NCI-H2196 (cell line): ENCODE measurements around the gene CARMIL1.
"Not testable (repeated sequence)": the region's sequence is repeated elsewhere in the genome, so short reads cannot be mapped to it uniquely, and the experiment has no call there.

Experiments used
- DNase-seq: peaks from one replicate; lab custom pipeline; 2025; ENCODE audit not compliant: unreplicated experiment; lab: John Stamatoyannopoulos, UW

The CARMIL1 gene

DNA sequence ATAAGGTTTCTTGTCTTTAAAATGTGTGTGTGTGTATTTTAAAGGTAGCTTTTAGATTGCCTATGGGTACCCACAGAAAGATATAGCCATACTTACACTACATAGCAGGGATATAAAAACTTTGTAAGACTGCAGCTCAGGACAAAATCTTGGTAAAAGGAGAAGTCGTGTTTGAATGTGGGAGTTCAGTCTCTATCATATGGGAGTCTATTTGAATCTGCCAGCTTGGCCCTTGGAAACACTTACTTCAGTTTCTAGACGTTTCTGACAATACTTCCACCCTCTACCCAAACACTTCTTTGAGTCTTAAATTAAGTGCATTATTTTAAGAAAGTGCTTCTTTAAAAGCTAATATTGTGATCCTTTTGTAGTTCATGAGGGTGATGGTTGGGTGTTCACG lies 155.7 kb downstream of the CARMIL1 start:
- no peak for DNase-seq

DNA sequence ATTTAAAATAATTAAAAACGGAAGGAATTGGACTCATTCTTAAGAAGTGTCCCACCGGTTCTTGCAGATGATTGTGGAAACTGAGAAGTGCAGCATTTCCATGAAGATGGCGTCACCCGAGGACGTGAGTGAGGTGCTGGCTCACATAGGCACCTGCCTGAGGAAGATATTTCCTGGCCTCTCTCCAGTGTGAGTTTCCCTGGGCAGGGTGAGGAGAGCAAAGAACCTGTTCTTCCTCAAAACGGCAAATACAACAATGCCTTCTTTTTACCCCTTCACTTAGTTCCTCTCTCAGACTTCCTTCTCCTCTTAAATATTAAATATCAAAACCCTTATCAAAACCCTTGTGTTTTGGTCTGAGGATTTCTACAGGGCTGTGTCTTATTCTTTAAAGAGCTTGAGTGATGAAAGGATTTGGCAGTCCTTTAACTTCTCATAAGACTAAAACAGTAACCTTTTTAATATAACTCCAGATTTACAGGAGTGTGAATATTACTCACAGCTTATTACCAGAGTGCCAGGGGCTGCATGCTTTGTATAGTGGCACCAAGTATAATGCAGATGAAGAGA lies 156.3 kb downstream of the CARMIL1 start:
- DNase-seq, result no peak

DNA sequence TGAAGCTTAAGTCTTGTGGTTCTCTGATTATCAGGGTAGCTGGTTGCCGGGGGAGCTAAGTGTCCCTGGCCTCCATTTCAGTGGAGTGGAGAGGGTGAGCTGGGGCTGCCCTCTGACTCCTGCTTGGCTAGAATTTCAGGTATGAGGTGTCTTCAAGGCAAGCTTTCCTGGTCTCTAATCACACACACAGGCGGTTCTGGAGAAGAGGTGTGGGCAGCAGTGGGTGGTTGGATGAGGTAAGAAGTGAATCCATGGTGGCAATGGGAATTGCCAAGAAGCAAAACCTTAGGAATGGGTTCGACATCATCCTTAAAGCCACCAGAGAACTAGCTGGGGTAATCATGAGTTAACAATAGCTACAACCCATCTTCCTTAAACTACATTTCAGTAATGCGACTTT lies 157.6 kb downstream of the CARMIL1 start:
- DNase-seq, result no peak

DNA sequence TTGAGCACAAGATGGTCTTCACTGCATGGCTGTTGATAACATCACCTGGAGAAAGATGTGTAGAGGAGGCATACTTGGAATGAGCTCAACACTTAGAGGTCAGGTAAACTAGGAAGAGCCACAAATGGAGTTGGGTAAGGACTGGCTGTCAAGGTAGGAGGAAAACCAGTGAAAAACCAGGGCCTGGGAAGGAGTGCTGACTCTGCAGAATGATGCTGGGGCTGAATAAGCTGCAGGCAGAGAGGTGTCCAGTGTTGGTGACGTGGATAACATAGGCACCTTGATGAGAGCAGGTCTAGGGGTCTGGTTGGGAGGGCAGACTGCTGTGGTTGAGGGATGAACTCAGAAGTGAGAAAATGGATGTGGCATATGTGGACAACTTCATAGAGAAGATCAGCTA lies 160.2 kb downstream of the CARMIL1 start:
- no peak for DNase-seq

DNA sequence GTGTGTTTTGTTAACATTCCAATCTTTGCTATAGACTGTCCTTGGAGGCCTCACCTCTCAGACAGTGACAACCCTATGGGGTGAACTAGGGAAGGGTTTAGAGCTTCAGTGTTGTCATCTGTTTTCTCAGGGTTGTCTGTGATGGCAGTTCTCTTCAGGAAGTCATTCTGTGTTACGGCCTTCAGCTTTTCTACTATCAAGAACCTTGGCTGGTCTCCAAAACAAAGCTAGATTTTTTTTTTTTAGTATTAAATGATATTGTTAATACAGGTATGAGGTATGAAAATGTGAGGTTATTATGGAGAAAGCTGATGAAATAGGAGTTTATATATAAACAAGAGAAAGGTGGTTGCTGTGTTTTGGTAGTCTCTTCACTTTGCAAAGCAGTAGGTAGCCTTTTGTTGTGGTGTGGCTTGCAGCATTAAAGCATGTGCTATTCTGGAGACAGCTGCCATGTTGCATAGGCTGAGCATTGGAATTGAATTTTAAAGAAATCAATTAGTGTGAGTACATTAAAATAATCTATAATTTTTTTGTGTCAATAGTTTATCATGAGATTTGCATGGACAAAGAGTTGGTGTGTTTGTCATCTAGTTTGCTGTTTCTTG lies 162.6 kb downstream of the CARMIL1 start:
- no peak for DNase-seq

DNA sequence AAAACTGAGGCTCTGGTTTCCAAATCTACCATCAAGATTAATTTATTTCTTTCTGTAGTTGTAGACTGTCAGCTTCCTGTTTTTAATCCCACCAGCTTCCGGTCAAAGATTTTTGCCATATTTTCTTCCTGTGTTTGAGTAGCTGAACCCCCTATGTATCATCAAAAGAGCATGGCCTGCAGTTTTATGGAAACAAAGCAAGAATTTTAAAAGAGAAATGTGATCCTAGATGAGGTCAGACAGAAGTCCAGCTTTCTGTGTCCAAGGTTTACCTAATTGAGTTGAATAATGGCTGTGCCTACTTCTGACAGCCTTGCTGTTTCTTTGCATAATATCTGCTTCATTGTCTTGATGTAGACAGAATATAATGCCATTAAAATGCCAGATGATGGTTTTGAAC lies 163.7 kb downstream of the CARMIL1 start:
- no peak for DNase-seq

DNA sequence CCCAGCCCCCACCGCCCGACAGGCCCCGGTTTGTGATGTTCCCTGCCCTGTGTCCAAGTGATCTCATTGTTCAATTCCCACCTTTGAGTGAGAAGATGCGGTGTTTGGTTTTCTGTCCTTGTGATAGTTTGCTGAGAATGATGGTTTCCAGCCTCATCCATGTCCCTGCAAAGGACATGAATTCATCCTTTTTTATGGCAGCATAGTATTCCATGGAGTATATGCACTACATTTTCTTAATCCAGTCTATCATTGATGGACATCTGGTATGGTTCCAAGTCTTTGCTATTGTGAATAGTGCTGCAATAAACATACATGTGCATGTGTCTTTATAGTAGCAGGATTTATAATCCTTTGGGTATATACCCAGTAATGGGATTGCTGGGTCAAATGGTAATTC lies 165.3 kb downstream of the CARMIL1 start:
- not testable (repeated sequence) for DNase-seq

DNA sequence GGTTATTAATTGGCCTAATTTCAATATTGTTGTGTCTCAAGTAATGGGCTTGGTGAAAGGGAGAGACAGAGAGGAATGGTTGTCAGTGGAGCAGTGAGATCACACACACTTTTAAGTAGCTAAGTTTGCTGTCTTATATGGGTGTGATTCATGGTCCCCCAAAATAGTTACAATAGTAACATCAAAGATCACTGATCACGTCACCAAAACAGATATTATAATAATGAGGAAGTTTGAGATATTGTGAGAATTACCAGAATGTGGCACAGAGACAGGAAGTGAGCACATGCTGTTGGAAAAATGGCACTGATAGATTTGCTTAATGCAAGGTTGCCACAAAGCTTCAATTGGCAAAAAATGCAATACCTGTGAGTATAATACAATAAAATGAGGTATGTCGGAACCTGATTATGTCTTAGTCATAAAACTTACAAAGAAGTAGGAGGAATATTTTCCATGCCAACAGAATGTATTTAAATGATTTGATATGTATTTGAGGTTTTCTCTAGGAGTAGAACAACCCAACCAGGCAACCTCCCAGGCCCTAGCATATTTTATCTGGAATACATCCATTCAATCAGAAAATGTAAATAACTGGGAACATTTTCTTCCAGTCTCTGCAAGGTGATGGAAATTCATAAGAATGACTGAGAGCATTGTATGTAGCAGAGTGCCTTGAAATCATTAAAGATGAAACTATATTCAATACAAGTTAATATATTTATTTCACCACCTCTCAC lies 167.8 kb downstream of the CARMIL1 start:
- no peak for DNase-seq

DNA sequence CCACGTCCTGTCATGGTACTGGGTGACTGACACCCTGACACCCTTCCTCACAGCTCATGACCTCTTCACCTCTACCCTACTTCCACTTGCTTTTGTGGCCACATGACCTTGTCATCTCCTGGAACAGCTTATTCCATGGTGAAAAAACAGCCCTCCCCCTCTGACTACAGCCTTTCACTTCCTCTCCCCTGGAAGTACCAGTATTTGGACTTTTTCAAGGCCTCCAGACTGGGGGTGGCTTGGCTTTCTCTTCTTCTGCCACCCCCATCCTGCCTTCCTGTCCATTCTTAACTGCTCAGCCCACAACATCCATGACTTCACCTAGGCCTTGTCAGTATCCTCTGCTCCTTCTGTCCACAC lies 168.4 kb downstream of the CARMIL1 start:
- DNase-seq, result no peak

DNA sequence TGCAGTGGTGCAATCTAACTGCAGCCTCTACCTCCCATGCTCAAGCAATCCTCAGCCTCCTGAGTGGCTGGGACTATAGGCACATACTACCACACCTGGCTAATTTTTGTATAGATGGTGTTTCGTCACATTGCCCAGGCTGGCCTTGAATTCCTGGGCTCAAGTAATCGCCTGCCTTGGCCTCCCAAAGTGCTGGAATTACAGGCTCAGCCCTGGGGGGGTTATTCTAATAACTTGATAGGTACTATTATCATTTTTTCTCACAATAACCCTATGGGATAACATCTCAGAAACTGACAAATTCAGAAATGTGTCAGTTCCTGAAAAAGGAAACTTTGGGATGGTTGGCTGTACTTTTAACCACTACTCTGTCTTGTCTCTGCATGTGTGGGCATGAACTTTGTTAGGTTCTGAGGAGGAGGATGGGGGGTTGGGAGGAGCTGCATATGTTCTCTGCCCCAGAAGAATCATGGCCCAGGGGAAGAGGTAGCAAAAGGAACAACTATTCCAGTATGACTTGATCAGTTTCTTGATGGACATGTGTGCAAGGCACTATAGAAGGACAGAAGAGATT lies 169.9 kb downstream of the CARMIL1 start:
- no peak for DNase-seq

DNA sequence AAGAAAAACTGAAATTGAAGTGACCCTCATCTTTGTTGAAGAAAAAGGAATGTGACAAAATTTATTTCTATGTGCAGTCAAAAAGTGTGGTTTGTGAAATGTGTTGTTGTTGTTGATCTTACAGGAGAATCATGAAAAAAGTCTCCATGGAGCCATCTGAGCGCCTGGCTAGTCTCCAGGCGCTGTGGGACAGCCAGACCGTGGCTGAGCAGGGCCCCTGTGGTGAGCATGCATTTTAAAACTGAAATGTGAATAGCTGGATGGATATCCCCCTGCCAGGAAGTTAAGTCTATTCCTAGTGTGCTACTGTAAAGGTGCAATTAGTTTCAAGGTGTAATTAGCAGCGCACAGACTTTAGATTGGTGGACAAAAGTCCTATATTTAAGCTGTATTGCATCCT lies 170.6 kb downstream of the CARMIL1 start:
- no peak for DNase-seq

DNA sequence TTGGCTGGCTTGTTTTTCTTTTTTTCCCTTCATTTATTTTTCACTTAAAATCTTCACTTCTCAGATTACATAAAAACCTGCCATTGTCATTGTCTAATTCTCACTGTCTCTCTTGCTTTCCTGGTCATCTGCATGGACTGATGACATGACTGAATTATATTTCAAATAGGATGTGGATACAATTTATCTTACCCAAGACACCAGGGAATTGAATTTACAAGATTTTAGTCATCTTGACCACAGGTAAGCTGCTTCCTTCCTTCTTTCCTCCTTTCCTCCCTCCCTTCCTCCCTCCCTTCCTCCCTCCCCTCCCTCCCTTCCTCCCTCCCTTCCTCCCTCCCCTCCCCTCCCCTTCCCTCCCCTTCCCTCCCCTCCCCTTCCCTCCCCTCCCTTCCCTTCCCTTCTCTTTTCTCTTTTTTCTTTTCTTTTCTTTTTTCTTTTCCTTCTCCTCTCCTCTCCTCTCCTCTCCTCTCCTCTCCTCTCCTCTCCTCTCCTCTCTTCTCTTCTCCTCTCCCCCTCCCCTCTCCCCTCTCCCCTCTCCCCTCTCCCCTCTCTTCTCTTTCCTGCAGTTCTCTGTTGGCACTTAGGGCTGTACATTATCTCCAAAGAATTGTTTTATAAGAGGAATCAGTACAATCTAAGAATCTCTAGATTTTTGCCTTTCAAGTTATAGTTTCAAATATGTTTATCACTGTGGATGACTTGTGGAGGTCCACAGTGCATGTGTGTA lies 171.5 kb downstream of the CARMIL1 start:
- DNase-seq, result no peak

DNA sequence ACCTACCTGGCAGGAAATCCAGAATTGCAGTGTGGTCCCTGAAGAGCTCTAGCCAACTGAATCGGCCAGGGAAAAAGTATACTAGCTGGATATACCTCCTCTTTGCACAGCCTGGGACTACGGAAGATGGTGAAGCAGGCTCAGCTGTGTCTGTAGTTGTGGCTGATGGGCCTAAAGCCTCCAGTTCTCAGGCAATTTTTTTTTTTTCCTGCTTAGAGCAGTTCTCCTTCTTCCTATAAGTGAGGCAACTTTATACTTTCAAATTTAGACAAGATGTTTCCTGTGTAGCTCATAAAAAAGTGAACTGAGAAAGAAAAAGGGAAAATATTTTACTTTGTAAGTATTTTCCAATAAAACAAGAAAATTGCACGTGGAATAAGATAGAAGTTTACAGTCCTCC lies 172.9 kb downstream of the CARMIL1 start:
- DNase-seq, result no peak

DNA sequence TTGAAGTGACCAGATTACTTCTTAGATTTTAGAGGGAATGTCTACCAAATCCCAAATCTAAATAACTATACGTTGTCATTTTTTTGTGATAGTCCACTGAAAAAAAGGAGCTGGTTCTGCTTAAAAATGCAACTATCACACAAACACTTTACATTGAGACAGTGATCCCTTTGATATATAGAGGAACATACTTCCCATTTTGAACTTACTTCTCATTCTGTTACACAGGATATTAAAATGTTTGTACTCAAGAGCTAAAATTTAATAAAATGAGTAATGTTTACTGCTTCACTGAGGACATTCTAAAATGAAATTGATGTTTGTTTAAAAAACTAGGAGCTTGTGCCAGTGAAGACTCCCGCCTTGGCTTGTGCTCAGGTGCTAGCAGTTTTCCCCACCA lies 174.1 kb downstream of the CARMIL1 start:
- DNase-seq, result no peak

DNA sequence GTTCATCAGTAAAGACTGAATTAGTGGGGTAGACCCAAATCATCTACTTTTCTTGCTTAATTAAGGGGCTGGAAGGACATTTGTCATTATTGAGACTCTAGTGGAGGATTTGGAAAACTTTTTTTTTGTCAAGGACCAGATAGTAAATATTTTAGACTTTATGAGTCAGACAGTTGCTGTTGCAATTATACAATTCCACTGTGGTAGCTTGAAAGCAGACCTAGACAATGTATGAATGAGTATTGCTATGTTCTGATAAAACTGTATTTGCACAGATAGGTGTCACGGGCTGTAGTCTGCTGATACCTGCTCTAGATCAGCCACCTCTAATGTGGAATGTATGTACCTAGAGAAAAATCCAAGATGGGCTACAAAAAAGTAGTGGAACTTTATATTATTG lies 175.0 kb downstream of the CARMIL1 start:
- no peak for DNase-seq

DNA sequence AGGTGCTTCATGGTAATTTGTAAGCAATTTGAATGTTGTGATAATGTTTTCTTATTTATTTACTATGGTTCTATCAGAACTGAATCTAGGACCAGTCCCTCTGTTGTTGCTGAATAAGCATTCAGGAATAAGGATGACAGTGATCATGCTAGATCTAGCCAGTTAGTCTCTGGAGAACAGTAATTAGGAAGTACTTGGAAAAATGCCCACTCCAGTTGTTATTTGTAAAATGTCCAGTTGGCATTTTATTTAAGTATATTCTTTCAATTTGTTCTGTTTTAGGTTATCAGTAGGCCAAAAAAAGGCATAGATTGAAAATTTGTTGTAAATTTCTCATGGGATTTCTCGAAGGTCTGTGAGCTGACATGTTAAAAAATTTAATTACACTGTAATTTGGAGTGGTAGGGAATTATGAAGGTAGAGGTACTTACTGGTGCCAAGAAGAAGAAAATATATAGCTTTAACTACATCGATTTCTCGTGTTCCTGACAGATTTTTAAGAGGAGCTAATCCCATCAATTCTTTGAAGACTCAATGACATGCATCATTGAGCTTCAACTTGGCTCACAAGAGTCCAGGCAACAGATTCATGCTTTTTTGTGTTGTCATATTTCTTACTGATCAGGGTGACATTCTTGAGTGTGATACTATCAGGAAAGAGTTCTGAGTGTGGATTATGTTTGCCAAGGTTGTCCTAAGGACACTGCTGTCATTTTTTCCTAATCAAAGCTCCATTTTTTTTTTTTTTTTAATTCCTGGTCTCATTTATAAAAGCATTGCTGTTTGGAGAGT lies 177.3 kb downstream of the CARMIL1 start:
- no peak for DNase-seq

DNA sequence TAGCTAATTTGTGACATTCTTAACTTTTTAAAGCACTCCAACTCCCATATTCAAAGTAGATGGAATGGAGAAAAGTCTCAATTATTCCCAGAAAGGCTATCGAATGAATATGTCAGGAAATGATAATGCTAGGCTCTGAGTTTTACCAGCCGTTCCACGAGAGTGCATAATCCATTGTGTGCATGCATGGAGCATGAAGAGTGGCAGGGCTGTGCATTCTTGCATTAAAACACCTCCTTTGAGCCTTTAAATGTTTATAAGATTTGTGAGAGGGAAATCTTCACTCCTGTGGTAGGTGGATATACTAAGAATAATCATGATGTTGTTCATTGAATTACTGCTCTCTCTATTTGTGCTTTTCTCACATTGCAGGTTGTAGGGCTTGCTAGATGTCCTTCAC lies 178.3 kb downstream of the CARMIL1 start:
- no peak for DNase-seq

DNA sequence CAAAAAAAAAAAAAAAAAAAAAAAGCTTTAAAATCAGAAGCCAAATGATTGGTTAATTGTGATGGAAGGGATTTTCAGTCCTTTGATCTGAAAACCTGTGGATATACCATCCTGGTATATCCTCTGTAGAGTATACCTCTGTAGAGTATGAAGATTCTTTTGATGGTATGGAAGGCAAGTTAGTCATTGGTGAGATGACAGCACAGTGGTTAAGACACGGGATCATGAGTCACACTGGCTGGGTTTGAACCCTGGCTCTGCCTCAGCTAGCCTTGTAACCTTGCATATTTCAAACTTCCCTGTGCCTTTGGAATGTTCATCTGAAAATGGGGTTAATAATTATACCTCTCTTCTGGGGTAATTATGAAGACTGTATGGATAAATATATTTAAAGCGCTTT lies 179.3 kb downstream of the CARMIL1 start:
- no peak for DNase-seq

DNA sequence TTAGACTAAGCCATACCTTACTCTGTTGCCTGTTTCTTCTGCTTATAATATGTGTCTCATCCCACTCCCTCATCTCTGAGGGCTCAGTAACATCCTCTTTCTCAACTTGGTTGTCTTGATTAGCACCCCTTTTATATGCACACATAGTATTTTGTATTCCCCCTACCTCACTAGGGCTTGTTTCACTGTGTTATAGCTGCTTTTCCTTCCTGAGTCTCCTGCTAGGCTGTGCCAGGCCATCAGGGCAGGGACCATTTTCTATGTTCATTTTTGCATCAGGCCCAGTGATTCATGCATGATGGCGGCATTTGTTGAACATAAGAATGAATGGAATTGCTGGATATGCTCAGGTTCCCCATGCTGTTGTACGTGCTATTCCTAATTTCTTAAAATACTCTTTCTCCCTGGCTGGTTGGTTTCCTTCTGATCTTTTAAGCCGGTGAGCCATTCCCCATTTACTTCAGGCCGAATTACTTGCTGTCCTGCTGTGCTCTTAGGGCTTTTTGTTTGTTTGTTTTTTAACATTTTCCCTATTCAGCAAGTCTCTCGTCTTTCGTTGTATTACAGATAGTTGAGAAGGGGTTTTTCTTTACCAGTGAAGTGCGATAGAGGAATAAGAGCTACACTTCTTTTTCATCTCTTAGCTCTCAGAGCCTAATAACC lies 183.2 kb downstream of the CARMIL1 start:
- DNase-seq, result no peak

DNA sequence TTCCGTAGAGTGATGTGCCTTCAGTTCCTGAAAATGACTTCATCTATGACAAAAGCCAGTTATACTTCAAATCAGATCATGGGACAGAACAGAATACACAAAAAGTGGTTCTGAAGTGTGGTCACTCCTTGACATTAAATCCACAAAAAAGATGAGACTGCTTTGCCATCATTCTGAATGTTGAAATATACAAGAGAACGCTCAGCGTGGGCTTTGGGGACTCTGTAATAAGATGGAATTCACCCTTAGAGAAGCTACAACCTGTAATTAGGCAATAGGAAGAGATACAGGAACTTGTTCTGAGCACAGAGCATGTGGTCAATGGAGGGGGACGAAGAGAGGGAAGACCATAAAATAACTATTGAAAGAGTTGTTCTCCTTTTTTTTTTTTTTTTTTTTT lies 184.3 kb downstream of the CARMIL1 start:
- DNase-seq, result no peak
